HG02981 (cell line): ENCODE results near the gene CPEB2.
"Not testable (repeated sequence)": the region's sequence is repeated elsewhere in the genome, so short reads cannot be mapped to it uniquely, and the experiment has no call there.

ENCODE experiments used
- ATAC-seq: cut with Tn5 transposase; IDR thresholded peaks from one replicate; pipeline ENCODE4 v1.9.1; 2021; ENCODE audit warnings: mild to moderate bottlenecking, moderate library complexity; ENCODE audit not compliant: unreplicated experiment

Gene CPEB2

DNA sequence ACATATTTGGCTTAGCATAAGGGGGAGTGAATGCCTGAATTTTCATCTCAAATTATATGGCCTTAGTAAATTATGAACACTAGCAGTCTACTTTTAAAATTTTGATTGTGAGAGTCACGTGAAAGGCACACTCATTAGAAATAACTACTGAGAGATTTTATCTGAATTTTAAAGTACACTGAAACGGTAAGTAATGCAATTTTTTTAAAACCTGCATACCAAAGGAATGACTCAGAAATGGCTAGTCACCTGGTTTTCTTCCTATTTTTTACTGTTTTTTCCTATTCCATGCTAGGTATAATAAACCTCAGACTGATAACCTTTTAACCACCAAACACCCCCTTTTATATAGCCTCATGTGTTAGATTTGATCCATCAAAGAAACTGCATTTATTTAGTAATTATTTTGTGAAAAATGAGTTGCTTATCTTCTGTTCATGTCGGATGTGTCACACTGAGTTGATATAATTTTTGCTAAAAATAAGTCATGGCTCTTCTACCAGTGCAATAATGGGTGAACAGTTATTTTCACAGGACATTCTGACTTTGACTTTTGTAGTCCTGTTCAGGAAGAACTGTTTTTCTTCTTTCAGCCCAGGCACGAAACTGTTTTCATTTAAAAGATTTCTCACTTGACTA lies 40.4 kb downstream of the CPEB2 start:
- ATAC-seq: no peak

DNA sequence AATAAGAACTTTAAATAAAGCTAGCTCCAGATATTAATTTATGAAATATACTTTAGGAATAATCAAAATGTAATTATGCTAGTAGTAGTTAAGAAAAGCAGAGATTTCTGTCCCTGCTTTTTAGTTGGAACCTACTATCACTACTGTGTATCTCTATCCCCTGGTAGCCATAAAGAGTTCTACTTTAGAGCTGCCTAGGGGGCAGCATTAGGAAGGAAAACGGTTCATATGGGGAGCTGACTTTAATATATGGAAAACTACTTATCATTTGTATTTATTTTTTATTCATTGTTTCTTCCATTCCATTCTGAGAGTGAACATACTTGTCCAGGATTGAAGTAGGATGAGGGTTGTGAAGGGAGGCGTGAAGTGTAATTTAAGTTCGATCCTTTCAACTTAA lies 40.9 kb downstream of the CPEB2 start:
- ATAC-seq: no peak

DNA sequence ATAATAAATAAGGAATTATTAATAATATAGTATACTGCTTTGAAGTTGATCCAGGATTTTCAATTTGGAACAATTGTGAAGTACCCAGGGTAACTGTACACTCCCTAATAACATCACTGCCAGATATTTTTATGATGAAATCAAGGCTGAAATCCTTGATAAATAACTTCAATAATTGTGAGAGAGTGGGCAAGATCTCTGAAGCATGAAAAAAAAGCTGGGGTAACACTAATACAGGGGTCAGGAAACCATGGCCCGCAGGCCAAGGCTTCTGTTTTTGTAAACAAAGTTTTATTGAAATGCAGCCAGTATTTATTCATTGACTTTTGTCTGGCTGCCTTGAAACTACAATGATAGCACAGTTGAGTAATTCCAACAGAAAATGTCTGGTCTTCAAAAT lies 41.6 kb downstream of the CPEB2 start:
- ATAC-seq: no peak

DNA sequence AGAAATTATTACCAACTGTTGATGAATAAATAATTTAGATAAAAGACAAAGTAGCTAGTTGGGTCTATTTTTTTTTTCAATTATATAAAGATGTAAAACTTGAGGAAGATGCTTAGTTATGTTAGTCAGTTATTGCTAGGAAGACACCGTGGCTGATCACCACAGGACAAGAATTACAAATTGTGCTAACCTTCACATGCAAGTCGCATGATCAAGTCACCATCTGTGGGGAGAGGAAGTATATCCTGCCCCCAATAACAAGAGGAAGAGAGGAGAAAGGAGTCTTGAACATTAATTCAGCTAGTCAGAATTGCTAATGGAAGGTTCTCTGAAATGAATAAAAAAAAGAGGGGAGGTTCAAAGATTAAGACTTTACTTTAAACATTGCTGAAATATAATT lies 52.3 kb downstream of the CPEB2 start:
- no peak for ATAC-seq

DNA sequence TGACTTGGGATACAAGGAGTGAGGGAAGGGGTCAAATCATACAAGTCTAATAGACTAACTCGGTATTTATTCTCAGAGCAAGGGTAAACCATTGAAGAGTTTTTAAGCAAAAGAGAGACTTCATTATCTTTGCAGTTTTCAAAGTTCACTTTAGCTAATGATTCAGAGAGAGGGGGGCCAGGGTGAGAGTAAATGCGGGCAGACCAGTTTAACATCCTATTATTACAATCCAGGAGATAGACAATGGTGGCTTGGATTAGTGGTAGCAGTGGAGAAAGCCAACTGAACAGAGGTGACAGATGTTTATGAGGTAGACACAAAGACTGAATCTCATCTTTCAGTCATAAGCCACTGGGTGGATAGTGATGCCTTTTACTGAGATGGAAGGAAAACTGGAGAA lies 57.9 kb downstream of the CPEB2 start:
- ATAC-seq: no peak

DNA sequence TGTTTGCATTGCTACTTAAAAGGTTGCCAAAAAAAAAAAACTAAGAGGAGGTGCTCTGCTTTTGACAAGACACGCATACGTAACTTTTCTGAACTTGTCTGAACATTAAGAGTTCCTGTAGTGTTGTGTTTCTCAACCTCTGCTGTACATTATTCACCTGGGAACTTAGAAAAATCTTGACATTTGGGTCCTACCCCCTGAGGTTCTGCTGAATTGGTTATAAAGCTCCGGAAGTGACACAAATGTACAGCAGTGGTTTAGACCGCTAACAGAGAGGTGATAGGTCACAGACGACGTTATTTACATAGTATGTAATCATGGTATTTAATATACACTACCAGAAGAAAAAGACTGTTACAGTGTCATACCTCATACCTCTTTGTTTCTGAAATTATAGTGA lies 61.1 kb downstream of the CPEB2 start:
- ATAC-seq: no peak

DNA sequence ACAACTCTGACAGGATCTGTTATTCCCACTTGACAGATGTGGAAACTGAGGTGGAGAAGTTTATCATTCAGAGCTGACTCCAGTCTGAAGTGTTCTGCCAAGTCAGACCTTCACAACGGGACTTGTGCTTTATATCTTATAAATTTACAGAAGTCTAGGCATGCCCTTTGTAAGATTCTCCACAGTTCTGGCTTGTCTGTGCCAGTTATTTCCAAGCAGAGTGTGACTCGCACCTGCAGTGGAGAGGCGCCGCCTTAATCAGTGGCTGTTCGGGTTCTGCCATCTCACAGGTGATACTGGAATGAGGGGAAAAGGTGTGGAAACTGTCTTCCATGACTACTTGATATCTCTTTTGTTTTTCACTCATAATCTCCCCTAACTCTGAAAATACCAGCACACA lies 63.2 kb downstream of the CPEB2 start:
- no peak for ATAC-seq

DNA sequence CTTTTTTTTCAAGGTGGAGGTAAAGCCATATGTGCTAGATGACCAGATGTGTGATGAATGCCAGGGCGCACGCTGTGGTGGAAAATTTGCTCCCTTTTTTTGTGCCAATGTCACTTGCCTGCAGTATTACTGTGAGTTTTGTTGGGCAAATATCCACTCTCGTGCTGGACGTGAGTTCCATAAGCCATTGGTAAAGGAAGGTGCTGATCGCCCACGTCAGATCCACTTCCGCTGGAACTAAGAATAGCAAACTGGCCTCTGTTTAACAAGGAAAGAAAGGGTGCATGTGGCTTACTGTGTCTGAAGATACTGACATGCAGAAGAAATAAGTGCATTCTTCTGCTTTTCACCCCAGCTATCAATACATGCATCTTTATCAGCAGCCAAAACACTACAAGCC lies 63.9 kb downstream of the CPEB2 start:
- no peak for ATAC-seq

DNA sequence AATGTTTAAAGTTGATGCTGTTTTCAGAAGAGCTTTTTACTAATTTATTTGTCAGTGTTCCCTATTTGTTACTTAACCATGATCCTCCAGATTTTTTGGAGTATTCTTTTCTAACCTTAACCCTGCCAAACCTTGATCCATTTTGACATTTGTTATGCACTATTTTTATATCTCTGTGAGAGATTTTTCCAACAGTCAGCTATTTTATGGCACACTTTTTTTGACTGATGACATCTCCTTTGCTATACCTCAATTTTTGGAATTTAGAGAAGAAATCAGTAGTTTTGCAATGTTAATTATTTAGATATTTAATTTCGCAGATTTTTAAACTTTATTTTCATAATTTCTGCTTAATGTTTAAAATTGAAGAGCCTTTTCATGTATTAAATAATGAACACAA lies 66.0 kb downstream of the CPEB2 start:
- no peak for ATAC-seq

DNA sequence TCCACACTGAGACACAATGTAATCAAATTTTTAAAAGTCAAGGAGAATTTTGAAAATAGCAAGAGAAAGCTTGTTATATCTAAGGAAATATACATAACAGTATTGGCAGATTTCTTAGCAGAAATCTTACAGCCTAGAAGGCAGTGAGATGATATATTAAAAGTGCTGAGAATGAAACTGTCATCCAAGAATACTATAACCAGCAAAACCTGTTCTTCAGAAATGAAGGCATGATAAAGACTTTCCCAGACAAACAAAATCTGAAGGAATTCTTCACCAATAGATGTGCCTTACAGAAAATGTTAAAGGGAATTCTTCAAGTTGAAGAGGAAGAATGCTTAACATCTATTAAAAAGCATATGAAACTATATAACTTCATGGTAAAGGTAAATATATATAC lies 73.6 kb downstream of the CPEB2 start:
- no peak for ATAC-seq

DNA sequence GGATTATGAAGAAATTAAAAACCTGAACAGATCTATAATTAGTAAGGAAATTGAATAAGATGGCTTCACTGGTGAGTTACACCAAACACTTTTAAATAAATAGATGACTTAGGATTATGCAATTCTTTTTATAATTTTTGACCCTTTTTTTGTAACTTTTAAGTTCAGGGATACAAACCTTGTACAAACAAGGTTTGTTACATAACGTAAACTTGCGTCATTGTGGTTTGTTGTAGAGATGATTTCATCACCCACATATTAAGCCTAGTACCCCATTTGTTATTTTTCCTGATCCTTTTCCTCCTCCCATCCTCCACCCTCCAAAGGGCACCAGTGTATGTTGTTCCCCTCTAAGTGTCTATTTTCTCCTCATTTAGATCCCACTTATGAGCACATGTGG lies 75.7 kb downstream of the CPEB2 start:
- ATAC-seq: no peak

DNA sequence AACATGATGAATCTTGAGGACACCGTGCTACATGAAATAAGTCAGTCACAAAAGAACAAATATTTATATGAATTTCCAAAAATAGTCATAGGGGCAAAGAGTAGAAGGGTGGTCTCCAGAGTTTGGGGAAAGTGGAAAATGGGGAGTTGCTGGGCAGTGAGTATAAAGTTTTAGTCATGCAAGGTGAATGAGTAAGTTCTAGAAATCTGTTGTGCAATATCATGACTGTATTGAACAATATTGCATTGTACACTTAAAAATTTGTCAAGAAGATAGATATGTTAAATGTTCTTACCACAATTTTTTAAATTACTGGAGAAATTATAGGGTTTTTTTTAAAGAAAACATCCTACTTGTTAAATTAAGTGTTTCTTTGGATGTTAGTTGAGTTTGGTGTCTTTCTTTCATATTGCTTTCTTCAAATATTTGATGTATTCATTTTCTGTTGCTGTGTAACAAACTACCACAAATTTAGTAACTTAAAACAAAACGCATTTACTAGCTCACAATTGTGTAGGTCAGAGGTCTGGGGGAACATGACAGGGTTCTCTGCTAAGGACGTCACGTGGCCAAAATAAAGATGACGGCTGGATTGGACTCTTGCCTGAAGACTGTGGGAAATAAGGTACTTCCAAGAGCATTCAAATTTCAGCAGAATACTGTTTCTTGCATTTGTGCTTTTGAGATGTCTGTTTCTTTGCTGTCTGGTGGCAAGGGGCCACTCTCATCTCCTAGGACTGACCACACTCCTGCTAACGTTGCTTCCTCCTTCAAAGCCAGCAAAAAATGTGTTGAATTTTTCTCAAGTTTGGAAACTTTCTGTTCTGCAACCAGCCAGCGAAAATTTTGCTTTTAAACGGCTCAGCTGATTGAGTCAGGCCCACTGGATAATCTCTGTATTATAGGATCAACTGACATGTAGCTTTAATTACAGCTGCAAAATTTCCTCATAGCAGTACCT lies 76.7 kb downstream of the CPEB2 start:
- no peak for ATAC-seq

DNA sequence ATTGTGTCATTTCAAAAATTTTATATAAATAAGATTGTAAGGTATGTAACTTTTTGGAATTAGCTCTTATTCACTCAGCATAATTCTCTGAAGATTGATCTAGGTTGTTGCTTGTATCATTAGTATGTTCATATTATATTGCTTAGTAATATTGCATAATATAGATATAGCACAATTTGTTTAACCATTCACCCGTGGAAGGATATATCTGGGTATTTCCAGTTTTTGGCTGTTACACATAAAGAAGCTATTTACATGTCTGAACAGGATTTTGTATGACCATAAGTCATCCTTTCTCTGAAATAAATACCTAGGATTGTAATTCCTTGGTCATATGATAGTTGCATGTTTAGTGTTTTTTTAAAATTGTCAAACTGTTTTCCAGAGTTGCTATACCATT lies 82.5 kb downstream of the CPEB2 start:
- no peak for ATAC-seq

DNA sequence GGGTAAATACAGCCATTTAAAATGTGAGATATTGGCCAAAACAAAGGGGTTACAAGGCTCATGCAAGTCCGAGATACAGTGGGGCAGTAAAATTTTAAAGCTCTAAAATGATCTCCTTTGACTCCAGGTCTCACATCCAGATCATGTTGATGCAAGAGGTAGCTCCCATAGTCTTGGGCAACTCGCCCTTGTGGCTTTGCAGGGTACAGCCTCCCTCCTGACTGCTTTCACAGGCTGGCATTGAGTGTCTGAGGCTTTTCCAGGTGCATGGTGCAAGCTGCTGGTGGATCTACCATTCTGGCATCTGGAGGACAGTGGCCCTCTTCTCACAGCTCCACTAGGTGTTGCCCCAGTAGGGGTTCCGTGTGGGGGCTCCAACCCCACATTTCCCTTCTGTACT lies 83.5 kb downstream of the CPEB2 start:
- not testable (repeated sequence) for ATAC-seq

DNA sequence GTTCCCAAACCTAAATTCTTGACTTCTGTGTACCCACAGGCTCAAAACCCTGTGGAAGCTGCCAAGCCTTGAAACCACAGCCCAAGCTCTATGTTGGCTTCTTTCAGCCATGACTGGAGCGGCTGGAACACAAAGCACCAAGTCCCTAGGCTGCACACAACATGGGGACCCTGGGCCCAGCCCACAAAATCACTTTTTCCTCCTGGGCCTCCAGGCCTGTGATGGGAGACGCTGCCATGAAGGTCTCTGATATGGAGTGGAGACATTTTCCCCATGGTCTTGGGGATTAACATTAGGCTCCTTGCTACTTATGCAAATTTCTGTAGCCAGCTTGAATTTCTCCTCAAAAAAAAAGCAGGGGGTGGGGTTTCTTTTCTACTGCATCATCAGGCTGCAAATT lies 84.0 kb downstream of the CPEB2 start:
- not testable (repeated sequence) for ATAC-seq

DNA sequence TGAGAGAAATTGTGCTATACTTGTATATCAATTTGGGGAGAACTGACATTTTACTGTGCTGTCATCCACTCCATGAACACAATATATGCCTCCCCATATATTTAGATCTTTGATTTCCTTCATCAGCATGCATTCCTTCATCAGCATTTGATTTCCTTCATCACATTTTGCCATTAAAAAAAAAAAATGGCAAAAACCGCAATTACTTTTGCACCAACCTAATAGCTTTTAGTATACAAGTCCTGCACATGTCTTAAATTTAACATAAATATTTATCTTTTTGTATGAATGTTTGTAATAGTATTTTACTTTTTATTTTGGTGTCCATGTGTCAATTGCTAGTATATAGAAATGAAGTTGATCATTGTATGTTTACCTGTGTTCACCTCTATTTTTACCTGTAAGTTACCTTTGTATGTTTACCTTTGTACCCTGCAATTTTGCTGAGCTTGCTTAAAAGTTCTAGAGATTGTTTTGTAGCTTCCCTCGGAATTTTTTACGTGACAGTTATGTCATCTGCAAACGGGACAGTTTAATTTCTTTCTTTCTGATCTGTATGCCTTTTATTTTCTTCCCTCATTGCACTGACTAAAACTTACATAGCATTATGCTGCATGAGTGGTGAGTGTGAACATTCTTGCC lies 86.2 kb downstream of the CPEB2 start:
- no peak for ATAC-seq

DNA sequence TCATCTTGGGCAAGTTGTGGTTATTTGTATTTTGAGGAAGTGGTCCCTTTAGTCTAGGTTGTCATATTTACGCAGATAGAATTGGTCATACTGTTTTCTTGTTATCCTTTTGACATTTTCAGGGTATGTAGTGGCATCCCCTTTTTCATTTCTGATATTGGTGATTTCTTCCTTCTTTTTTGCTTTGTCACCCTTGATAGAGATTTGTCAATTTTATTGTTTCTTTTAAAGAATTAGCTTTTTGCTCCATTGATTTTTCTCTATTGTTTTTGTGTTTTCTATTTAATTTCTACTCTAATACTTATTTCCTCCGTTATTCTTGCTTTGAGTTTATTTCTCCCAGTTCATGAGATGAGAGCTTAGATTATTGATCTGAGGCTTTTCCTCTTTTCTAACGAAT lies 87.7 kb downstream of the CPEB2 start:
- ATAC-seq: no peak

DNA sequence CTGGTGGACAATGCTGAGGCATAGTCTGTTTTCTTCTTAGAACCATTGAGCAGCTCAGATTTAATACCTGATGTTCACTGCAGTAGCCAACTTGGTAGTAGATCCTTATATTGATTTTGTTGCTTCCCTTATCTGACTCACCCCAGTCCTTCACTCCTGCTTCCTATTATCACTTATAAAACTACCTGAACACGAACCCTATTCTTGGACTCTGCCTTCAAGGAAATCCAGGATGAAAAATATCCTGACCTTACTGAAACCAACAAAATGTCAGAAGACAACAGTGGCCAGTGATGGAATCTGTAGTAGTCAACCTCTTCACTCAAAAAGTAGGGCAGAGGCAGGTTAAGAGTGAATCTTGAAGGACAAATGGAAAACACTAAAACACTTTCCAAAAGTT lies 98.1 kb downstream of the CPEB2 start:
- ATAC-seq: no peak

DNA sequence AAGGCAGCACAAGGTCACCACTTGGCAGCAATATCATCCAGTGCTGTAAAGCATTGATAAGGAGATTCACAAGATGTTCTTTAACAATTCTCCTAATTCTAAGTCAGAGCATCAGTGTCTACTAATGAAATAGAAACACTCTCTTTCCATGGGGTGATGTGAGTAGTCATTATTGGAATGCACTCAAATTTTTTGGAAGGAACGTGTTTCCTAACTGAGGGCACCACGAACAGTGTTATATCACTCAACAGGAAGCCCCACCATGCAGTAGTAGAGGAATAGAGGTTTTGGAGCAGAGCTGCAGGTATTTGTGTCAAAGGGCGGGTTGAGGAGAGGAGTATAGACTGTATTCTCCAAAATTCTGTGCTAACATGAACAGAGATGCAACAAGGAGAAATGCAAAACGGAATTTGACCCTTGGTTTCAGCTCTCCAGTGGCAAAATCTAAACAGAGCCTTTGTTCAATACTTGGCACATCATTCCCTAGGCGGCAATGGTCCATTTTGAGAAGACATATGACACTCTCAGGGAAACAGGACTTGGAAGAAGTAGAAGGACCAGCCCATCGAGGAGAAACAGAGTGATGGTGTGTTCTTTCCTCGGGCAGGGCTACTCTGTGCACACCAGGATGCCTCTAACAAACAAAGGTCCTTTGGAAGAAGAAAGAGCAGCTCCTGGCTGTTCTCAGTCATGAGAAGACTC lies 98.9 kb downstream of the CPEB2 start:
- no peak for ATAC-seq

DNA sequence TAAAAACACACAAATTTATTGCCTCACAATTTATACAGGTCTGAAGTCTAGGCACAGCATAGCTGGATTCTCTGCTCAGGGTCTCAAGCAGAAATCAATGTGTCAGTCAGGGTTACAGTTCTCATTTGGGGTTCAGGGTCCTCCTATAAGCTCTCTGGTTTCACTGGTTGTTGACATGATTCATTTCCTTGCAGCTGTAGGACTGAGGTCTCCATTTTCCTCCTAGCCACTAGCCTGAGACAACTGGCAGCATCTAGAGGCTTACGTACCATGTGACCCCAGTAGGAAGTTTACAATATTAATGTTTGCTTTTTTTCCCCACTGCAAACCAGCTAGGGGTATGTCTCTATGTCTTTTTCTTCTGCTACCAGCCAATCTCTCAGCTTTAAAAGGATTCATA lies 102.5 kb downstream of the CPEB2 start:
- no peak for ATAC-seq

DNA sequence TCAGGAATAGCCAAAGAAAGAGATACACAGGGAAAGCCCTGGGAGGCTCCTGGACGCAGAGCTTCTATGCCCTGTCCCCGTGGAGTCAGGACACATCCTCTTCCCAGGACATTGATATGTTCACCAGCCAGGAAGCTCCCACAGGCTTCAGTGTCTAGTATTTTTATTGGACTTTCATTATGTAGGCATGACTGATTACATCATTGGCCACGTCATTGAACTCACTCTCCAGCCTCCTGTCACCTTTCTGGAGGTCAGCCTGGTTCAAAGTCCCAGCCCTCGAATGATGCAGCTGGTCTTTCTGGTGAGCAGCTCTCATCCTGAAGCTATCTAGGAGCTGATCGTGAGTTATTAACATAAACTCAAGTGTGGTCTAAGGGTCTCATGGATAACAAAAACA lies 104.1 kb downstream of the CPEB2 start:
- no peak for ATAC-seq
